Endothelial cell of hepatic sinusoid (primary cell): ENCODE data around the gene PKHD1.

Experiments used
- in situ Hi-C: cut with HindIII; loops from 2 replicates; pipeline ENCODE4 v1.10.0; 2017; ENCODE audit warnings: low sequenced_read_pairs

PKHD1 gene

GRCh38 chr6:51644426-51644825 lies 443.0 kb downstream of the PKHD1 start:
- in situ Hi-C loops = no loop called here

- in situ Hi-C loops = no loop called here
These were observed 447.4 kb downstream of the PKHD1 start for GRCh38 chr6:51640021-51640420.

- in situ Hi-C loops = no loop called here
These were observed 454.0 kb downstream of the PKHD1 start for GRCh38 chr6:51633424-51633823.

DNA sequence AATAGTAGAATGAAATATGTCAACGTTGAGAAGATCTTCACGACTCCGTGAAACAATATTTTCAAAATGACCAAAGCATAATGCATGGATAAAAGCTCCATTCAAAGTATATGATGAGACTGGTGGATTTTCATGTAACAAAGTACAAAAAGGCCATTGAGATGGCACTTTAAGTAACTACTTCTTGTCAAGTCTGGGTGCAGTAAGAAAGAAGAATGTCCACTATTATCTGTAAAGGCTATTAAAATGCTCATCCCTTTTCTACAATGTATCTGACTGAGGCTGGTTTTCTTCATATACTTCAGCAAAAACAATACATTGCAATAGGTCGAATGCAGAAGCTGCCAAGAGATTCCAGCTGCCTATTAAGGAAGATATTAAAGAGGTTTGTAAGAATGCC lies 457.4 kb downstream of the PKHD1 start:
- in situ Hi-C loops = no loop called here

GRCh38 chr6:51626391-51626790 lies 461.0 kb downstream of the PKHD1 start:
- in situ Hi-C loops = no loop called here

GRCh38 chr6:51625566-51625965 lies 461.8 kb downstream of the PKHD1 start:
- in situ Hi-C loops = no loop called here

- in situ Hi-C loops = no loop called here
These were observed 466.4 kb downstream of the PKHD1 start for GRCh38 chr6:51620971-51621370.

GRCh38 chr6:51619042-51619799 lies 468.2 kb downstream of the PKHD1 start:
- in situ Hi-C loops = no loop called here

DNA sequence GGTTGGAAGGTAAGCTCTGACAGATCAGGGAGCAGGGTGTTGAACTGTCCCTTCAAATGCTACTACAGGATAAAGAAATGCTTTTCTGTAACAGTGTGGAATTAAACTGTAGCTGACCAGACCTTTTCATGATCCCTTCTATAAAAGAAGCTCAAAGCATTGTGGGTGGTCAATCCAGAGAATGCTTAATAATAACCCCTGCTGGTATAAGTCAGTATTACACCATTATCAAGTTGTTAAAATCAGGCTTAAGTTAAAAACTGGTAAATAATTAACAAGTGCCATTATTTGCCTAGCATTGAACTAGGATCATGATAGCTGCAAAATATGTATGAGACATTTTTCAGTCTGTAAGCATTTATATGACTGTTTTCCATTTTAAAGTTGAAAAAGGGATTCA lies 468.9 kb downstream of the PKHD1 start:
- in situ Hi-C loops = no loop called here

GRCh38 chr6:51617751-51618150 lies 469.7 kb downstream of the PKHD1 start:
- in situ Hi-C loops = no loop called here

GRCh38 chr6:51616243-51616642 lies 471.2 kb downstream of the PKHD1 start:
- in situ Hi-C loops = no loop called here

DNA sequence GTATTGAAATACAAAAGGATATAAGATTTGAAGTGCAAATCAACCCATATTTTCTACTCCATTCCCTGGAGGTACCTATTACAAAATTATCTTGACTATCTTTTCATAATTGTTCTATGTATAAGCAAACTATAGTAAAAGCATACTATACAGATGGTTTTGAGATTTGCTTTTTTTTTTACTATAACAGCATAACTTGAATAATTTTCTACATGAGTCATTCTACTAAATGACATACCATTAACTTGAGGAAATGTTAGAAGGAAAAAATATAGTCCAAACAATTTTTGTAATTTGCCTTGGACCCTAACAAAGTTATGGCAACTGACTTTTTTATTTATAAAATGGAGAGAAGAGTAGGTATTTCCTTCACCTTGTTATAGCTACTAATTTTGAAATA lies 472.7 kb downstream of the PKHD1 start:
- in situ Hi-C loops = no loop called here

DNA sequence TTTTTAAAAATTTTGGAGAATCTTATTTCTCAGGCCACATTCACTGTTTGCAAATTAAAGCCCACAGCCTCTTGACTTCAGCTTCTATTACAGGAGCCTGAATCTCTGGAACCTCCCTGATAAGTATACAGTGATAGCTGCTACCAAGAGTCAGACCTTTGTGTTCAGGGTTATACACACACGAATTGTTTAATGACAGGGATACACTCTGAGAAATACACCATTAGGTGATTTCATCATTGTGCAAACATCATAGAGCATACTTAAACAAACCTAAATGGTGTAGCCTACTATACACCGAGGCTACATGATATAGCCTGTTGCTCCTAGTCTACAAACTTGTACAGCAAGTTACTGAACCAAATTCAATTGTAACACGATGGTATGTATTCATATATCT lies 473.9 kb downstream of the PKHD1 start:
- in situ Hi-C loops = no loop called here

- in situ Hi-C loops = no loop called here
These were observed 478.5 kb downstream of the PKHD1 start for GRCh38 chr6:51608932-51609331.

- in situ Hi-C loops = no loop called here
These were observed 479.0 kb downstream of the PKHD1 start for GRCh38 chr6:51608383-51608782.

DNA sequence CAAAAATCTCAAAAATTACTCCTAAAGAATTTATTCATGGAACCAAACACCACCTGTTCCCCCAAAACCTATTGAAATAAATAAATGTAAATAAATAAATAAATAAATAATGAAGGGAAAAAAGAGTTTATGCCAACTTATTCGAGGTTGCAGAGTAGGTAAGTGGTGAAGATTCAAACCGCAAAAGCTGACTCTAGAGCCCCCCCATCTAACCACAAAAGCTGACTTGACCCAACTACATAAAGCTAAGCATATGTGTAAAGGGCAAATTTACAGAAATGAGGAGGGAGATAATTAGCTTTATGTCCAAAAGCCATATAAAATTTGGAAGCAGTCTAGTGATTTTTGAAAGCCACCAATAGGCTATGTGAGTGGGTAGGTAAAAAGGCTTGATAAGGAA lies 486.9 kb downstream of the PKHD1 start:
- in situ Hi-C loops = no loop called here

DNA sequence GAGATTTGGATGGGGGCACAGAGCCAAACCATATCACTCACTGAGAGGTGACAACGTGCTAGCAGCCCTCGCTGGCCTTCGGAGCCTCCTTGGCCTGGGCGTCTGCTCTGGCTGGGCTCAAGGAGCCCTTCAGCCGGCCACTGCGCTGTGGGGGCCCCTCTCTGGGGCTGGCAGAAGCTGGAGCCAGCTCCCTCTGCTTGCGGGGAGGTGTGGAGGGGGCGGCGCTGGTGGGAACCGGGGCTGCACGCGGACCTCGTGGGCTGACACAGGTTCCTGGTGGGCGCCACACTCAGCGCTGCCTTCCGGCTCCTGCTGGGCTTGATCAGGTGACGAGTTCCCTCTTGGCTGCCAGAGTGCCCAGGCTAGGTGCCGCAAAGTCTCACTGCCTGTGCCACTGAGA lies 489.2 kb downstream of the PKHD1 start:
- in situ Hi-C loops = no loop called here

- in situ Hi-C loops = no loop called here
These were observed 492.4 kb downstream of the PKHD1 start for GRCh38 chr6:51594981-51595380.

- in situ Hi-C loops = no loop called here
These were observed 502.1 kb downstream of the PKHD1 start for GRCh38 chr6:51585264-51585663.

DNA sequence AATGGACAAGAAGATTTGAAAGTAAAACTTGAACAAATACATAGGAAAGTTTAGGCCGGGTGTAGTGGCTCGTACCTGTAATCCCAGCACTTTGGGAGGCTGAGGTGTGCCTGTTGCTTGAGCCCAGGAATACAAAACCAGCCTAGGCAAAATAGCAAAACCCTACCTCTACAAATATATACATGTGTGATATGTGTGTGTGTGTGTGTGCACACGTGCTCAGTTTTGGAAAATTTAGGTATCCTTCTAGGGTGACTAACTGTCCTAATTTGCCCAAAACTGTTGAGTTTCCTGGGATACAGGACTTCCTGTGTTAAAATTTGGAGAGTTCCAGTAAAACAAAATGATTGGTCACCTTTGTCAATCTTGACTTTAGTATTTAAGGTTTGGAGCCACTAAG lies 503.2 kb downstream of the PKHD1 start:
- in situ Hi-C loops = no loop called here

GRCh38 chr6:51578994-51579393 lies 508.4 kb downstream of the PKHD1 start:
- in situ Hi-C loops = no loop called here

DNA sequence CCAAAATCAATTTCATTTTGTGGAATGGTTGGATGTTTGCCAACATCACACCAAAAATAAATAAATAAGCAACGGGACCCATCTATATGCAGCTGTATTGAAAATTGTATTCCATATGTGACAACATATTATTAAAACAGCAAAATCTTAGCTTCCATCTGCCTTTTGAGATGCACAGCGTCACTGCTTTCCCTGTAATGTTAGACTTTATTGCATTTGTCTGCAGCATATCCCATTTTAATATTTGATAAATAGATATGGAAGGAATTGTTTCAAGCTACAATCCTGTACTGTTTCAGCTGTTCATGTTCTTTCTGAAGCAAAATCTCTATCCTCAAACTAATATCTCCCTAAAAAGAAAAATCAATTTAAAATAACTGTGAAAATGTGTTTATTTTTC lies 509.1 kb downstream of the PKHD1 start:
- in situ Hi-C loops = no loop called here

DNA sequence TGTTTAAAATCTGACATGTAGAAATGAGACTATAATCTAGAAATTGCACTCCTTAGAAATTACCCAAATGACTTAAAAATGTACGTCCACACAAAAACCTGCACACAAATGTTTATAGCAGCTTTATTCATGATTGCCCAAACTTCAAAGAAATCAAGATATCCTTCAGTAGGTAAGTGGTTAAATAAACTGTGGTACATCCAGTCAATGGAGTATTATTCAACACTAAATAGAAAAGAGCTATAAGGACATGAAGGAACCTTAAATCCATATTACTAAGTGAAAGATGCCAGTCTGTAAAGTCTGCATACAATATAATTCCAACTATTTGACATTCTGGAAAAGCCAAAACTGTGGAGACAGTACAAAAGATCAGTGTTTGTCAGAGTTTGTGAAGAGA lies 513.4 kb downstream of the PKHD1 start:
- in situ Hi-C loops = no loop called here
